Spleen (tissue), 11 donors: ENCODE results near the gene SIRT7. TPM values are rescaled to one million over a fixed set of nuclear protein-coding genes. Genes with fewer than 3 reads are reported as not detected.

ENCODE experiments used
- DNase-seq: peaks from one replicate; pipeline ENCODE4 v3.0.0-alpha.2; 2020
- H3K27ac ChIP-seq, 8 donors: fragments of 200-600 bp; sonication (generic) in 7 of 8; 1 replicate in 4 of 8; 2 replicates in 4 of 8; pipeline versions ENCODE4 v1.5.0 to v1.8.0; 2016 to 2021; ENCODE audit warnings: inconsistent platforms in 4 of 8, mild to moderate bottlenecking in 4 of 8, moderate library complexity in 1 of 8
- H3K27me3 ChIP-seq, 7 donors: fragments of 200-600 bp; sonication (generic) in 6 of 7; replicated peaks in 1 of 7; 1 replicate in 4 of 7; 2 replicates in 3 of 7; pipeline versions ENCODE4 v1.5.0 to v1.8.0; 2016 to 2021; ENCODE audit warnings: inconsistent platforms in 3 of 7, mild to moderate bottlenecking in 1 of 7
- H3K36me3 ChIP-seq, 6 donors: fragments of 200-600 bp; sonication (generic) in 5 of 6; 1 replicate in 4 of 6; 2 replicates in 2 of 6; pipeline versions ENCODE4 v1.5.0 to v1.8.0; 2016 to 2021; ENCODE audit warnings: inconsistent platforms in 2 of 6
- H3K4me1 ChIP-seq, 6 donors: fragments of 200-600 bp; sonication (generic) in 5 of 6; 1 replicate in 3 of 6; 2 replicates in 3 of 6; pipeline versions ENCODE4 v1.5.0 to v1.8.0; 2016 to 2021; ENCODE audit warnings: inconsistent platforms in 3 of 6
- H3K4me3 ChIP-seq, 8 donors: fragments of 200-600 bp; sonication (generic) in 7 of 8; 1 replicate in 4 of 8; 2 replicates in 4 of 8; pipeline versions ENCODE4 v1.5.0 to v1.8.0; 2016 to 2021; ENCODE audit warnings: inconsistent platforms in 4 of 8, mild to moderate bottlenecking in 4 of 8, moderate library complexity in 2 of 8
- H3K9me3 ChIP-seq, 8 donors: fragments of 200-600 bp; sonication (generic) in 7 of 8; 1 replicate in 4 of 8; 2 replicates in 4 of 8; pipeline versions ENCODE4 v1.5.0 to v1.8.0; 2016 to 2021; ENCODE audit warnings: inconsistent platforms in 4 of 8
- CTCF ChIP-seq, 11 experiments: fragments of 200-600 bp in 7 of 11; fragments of 450-650 bp in 4 of 11; sonication (generic) in 4 of 11; IDR thresholded peaks in 8 of 11; conservative IDR thresholded peaks in 3 of 11; 1 replicate in 7 of 11; 2 replicates in 4 of 11; pipeline versions ENCODE4 v1.4.0 to v1.8.0; 2016 to 2021; ENCODE audit warnings: antibody characterized with exemption in 11 of 11, inconsistent platforms in 4 of 11, mild to moderate bottlenecking in 1 of 11
- POLR2A ChIP-seq, 3 donors: fragments of 450-650 bp; IDR thresholded peaks; one replicate each; pipeline ENCODE4 v1.5.1; 2017; ENCODE audit warnings: antibody characterized with exemption in 3 of 3, mild to moderate bottlenecking in 1 of 3
- POLR2AphosphoS5 ChIP-seq, 3 donors: sonication (generic); formaldehyde crosslinking; IDR thresholded peaks; one replicate each; pipeline ENCODE4 v1.5.1; 2017; ENCODE audit warnings: antibody characterized with exemption in 3 of 3
- WGBS, 5 donors: extraction: QIAGEN DNeasy Blood & Tissue Kit in 3 of 5; methylation state at CpG; one replicate each; pipeline versions ENCODE4 v1.1.5 to v1.1.7; 2013 to 2018; 5-methylcytosine and 5-hydroxymethylcytosine counted together
- intact Hi-C: fragments of 100-400 bp; cut with DNase I; formaldehyde crosslinking; loops from one replicate; pipeline ENCODE4 v1.15.0; 2023; ENCODE audit warnings: low total_unique reads
- polyA plus RNA-seq, 3 donors: library from polyadenylated mRNA; stranded (reverse); fragments of 200-250 nt; gene quantifications; one replicate each; pipeline ENCODE4 v1.2.1, GENCODE V29; 2013
- total RNA-seq, 7 donors: library from RNA; depleted of rRNA in 3 of 7; stranded (reverse); fragments of >200 nt in 3 of 7; fragmentation: NEBNext Ultra II Directional in 4 of 7; extraction: Animal tissue kit (Norgen Biotek cat#: 25700) in 4 of 7; gene quantifications; one replicate each; pipeline versions ENCODE4 v1.1.0 to v1.2.1, GENCODE V29; 2016 to 2021
- donor health status: healthy with polysubstance abuse.
- donor health status: DM: no; HTN: no; CAD: no; lungs with moderate emphysema.
- donor health status: DM: no; HTN: no; CAD: no.
- donor health status: Bipolar disorder and iron deficiency.
- donor health status: healthy.
- donor health status: DM: no; HTN: no; CAD: no.
- donor health status: DM: yes; HTN: yes; CAD: no.

Gene SIRT7
- total and polyA plus RNA-seq, 10 donors, result 28.5 to 54.5 (median 39.1) TPM

- intact Hi-C loops, result no loop called here
- peak overlapping the region in 5 of 8 donors; percentile 20 to 81 (median 66) for H3K27ac ChIP-seq
- H3K9me3 ChIP-seq, result no peaks in the 10 kb centered on the region
- H3K36me3 ChIP-seq, result peaks cover 2 to 78% (median 51%) of the 10 kb centered on the region in 6 donors
- peak overlapping the region; percentile 73 to 94 (median 78) for H3K4me3 ChIP-seq
- H3K4me1 ChIP-seq, result peaks cover 8 to 43% (median 24%) of the 10 kb centered on the region in 6 donors
- no peaks in the 10 kb centered on the region for H3K27me3 ChIP-seq
- WGBS, 5 donors, result 0 to 3% (median 1%) methylated on average over 14 to 55 of the region's 55 CpGs
- TF ChIP-seq CTCF (IDR thresholded peaks at IDR 0.05 in 8 of 11, conservative IDR thresholded peaks at IDR 0.05 in 3 of 11), result no peak
- TF ChIP-seq POLR2A (IDR thresholded peaks at IDR 0.05), result no peak
- TF ChIP-seq POLR2AphosphoS5 (IDR thresholded peaks at IDR 0.05), result no peak
- no peak for DNase-seq
These were observed 7.1 kb downstream of the SIRT7 start for GRCh38 chr17:81910840-81911276.

- TF ChIP-seq CTCF (IDR thresholded peaks at IDR 0.05 in 8 of 11, conservative IDR thresholded peaks at IDR 0.05 in 3 of 11) (no peak), POLR2A (IDR thresholded peaks at IDR 0.05) (no peak), POLR2AphosphoS5 (IDR thresholded peaks at IDR 0.05) (peak in 1 of 3 donors; percentile 7)
- intact Hi-C loops, result no loop called here
- Histone ChIP-seq H3K4me3 (peak overlapping the region; percentile 73 to 94 (median 78)), H3K27ac (peak overlapping the region in 5 of 8 donors; percentile 20 to 81 (median 66)), H3K4me1 (peaks cover 8 to 36% (median 21%) of the 10 kb centered on the region in 6 donors), H3K27me3 (no peaks in the 10 kb centered on the region), H3K36me3 (peaks cover 2 to 78% (median 45%) of the 10 kb centered on the region in 6 donors), H3K9me3 (no peaks in the 10 kb centered on the region)
- 33 to 44% (median 39%) methylated on average over 20 to 23 of the region's 23 CpGs for WGBS, 5 donors
- DNase-seq, result peak; percentile 77
These were observed 7.8 kb downstream of the SIRT7 start for GRCh38 chr17:81909966-81910839.

GRCh38 chr17:81909231-81909630 is 8.7 kb downstream of the SIRT7 start:
- Histone ChIP-seq H3K4me3 (no peak overlapping the region), H3K27me3 (no peaks in the 10 kb centered on the region), H3K9me3 (no peaks in the 10 kb centered on the region), H3K27ac (no peak overlapping the region), H3K36me3 (peaks cover 2 to 78% (median 37%) of the 10 kb centered on the region in 6 donors), H3K4me1 (peaks cover 8 to 33% (median 21%) of the 10 kb centered on the region in 6 donors)
- TF ChIP-seq POLR2A (IDR thresholded peaks at IDR 0.05) (no peak), CTCF (IDR thresholded peaks at IDR 0.05 in 8 of 11, conservative IDR thresholded peaks at IDR 0.05 in 3 of 11) (no peak), POLR2AphosphoS5 (IDR thresholded peaks at IDR 0.05) (no peak)
- intact Hi-C loops, result no loop called here
- DNase-seq, result no peak
- 91 to 95% (median 94%) methylated on average over 4 to 12 of the region's 12 CpGs for WGBS, 5 donors

- H3K9me3 ChIP-seq, result no peaks in the 10 kb centered on the region
- 92 to 99% (median 96%) methylated on average over 10 to 11 of the region's 11 CpGs for WGBS, 5 donors
- peaks cover 8 to 33% (median 21%) of the 10 kb centered on the region in 6 donors for H3K4me1 ChIP-seq
- DNase-seq, result no peak
- H3K36me3 ChIP-seq, result peaks cover 0 to 78% (median 34%) of the 10 kb centered on the region in 6 donors
- no peak overlapping the region for H3K27ac ChIP-seq
- H3K4me3 ChIP-seq, result no peak overlapping the region
- intact Hi-C loops, result no loop called here
- H3K27me3 ChIP-seq, result no peaks in the 10 kb centered on the region
- TF ChIP-seq CTCF (IDR thresholded peaks at IDR 0.05 in 8 of 11, conservative IDR thresholded peaks at IDR 0.05 in 3 of 11), result no peak
- no peak for TF ChIP-seq POLR2AphosphoS5 (IDR thresholded peaks at IDR 0.05)
- TF ChIP-seq POLR2A (IDR thresholded peaks at IDR 0.05), result no peak
These were observed 9.2 kb downstream of the SIRT7 start for GRCh38 chr17:81908793-81909192.
